Measurements from ENCODE around the gene RPRD1B.

- TF ChIP-seq, protein P1, sequence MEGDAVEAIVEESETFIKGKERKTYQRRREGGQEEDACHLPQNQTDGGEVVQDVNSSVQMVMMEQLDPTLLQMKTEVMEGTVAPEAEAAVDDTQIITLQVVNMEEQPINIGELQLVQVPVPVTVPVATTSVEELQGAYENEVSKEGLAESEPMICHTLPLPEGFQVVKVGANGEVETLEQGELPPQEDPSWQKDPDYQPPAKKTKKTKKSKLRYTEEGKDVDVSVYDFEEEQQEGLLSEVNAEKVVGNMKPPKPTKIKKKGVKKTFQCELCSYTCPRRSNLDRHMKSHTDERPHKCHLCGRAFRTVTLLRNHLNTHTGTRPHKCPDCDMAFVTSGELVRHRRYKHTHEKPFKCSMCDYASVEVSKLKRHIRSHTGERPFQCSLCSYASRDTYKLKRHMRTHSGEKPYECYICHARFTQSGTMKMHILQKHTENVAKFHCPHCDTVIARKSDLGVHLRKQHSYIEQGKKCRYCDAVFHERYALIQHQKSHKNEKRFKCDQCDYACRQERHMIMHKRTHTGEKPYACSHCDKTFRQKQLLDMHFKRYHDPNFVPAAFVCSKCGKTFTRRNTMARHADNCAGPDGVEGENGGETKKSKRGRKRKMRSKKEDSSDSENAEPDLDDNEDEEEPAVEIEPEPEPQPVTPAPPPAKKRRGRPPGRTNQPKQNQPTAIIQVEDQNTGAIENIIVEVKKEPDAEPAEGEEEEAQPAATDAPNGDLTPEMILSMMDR (IDR thresholded peaks at IDR 0.05; ENCODE audit: low read depth, low read length): no peak
- no peak for TF ChIP-seq POLR2A (IDR thresholded peaks at IDR 0.05; ENCODE audit: extremely low read depth, insufficient read length)
These were observed 49.3 kb downstream of the RPRD1B start for GRCh38 chr20:38082894-38083293.
